GM10847 (cell line): ENCODE results near the gene ZNF438.

Source experiments
- POLR2A ChIP-seq: IDR thresholded peaks from 2 replicates; pipeline ENCODE4 v1.6.1; 2011; ENCODE audit not compliant: insufficient read length; ENCODE audit errors: extremely low read depth

The ZNF438 gene

DNA sequence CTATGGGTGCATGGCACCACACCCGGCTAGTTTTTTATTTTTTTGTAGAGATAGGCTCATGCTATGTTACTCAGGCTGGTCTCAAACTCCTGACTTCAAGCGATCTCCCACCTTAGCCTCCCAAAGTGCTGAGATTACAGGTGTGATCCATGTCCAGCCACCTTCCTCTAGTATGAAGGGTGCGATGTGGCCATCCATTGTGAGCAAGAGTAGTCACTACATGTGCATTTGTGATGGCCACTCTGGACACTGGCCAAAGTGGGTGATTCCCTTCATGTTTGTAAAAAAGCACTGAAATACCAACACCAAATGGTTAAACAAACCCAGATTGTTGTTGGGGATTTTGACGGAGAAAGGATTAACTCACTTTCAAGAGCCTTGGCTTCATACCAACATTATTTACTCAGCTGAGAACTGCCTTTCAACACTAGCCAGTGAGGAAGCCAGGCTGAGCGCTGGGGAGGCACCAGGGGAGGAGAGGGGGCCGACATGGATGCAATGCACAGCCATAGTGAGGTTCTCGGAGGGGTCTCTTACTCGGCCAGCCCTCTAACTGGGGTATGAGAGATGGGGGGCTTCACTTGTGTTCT, 204.0 kb downstream of the ZNF438 start:
- TF ChIP-seq POLR2A = no peak

DNA sequence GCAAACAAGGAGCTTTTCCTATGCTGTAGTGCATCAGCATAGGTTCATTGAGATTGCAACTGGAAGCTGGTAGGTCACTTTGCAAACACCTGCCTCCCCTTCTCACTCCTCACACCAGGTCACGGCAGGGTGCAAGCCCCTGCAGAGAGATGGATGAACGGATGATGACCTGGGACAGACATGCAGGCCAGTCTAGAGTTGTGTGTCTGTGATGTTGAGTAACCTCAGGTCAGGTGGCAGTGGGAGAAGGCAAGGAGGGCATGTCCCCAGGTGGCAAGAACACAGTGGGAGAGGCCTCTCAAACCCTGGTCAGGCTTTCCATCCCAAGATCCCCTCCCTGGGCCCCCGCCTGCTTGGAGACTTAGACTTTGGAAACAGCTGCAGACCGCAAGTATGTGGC, 205.0 kb downstream of the ZNF438 start:
- no peak for TF ChIP-seq POLR2A

DNA sequence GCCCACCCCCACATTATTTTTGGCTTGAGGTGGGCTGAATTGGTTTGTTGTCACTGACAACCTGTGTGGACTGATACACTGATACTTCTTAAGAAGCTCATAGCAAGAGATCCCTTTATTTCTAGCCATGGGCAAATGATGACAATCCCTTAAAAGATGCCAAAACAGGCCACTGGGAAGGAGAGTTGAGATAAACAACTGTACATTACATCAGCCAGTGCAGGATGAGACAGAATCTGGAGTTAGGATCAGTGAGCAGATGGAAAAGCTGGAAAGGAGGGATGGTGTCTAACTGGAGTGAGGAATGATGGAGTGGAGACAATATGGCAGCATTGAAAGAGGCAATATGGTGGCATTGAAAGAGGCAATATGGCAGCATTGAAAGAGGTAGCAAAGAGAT, 206.2 kb downstream of the ZNF438 start:
- no peak for TF ChIP-seq POLR2A

DNA sequence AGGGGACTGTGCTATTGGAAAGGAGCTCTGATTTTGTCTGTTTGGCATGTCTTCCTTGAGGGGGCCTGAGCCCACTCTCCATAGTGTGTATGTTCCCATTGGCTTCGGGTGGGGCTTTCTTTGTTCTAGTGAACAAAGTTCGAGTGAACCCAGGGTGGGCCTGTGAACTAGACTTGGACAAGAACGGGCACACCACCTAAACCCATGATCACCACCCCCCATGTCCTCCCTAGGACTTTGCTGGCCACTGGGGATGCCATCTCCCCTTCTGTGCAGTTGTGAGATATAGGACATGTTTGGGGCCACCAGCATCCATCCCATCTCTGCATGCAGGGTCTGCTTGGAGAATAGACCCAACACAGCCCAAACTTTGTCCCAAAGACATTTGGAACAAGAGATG, 206.6 kb downstream of the ZNF438 start:
- TF ChIP-seq POLR2A = no peak

DNA sequence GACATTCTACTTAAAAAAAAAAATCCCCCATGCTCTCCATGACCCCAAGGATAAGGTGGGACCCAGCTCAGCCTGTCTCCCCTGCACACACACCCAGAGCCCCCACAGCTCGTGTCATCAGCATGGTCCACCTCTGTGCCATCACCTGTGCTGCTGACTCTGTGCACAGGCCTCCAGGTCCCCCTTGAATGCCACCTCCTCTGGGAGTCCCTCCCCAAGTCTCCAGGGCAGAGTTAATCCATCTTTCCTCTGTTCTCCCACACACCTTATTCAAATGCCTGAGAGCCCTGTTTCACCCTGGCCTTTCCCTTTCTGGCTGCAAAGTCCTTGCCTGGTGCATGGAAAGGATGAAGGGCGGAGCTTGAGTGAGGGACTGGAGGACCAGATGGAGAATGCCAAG, 208.0 kb downstream of the ZNF438 start:
- no peak for TF ChIP-seq POLR2A

DNA sequence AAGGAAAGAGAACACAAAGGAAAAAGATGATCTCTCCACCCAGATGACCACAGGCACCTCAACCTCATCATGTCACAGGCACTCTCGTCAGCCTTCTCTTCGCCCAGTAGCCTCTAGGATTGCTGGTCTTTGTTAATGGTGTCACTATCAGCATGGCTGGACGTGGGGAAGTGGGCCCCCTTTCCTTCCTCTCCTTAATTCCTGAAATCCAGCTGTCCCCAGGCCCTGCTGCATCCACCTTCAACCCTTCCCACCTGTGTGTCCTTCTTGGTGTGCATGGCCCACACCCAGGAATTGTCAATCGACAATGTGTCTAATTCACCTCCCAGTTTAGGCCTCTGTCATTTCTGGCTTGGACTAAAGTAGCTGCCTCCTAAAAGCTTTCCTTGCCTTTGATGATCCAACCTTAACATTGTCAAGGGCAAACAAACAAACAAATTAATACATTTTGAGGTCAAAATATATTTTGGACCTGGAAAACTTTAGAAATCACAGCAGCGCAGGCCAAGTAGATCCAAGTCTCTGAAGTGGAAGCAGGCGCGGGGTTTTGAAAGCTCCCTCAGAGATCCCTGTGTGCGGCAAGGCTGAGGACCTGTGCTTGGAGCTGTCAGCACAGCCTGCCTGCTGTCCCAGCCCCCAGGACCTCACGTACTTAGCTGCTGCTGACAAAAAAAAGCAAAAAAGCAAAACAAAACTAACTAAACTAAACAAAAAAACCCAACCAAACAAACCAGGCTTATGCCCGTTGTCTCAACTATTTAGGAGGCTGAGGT, 208.8 kb downstream of the ZNF438 start:
- no peak for TF ChIP-seq POLR2A

DNA sequence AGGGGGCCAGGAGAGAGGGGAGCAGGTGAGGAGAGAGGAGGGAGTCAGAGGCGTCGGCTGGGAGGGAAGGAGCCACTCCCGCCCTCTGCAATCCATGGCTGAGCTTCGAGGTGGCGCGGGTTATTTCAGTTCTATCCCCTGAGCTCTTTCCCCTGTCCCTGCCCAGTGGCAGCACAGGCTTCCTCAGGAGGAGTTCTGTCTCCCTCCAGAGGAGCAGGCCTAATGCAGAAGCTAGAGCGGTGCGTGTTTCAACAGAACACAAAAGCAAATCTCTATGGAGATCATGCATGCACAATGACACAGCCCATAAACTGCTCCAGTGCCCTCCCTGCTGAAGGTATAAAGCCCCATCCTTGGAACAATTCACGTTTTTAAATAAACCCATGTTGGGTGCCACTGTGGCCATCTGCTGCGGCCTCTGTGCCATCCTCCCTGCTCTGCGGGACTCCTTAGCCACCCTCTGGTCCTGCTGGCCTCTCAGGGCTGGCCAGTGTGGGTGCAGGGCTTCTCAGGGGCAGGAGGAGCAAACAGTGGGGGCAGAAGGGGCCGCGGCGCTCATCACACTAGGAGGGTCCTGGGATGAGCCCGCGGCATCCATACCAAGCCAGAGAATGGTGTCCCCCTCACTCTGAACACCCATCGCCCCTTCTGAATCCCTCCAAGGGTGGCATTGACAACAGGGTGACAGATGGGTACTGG, 209.5 kb downstream of the ZNF438 start:
- TF ChIP-seq POLR2A = no peak

DNA sequence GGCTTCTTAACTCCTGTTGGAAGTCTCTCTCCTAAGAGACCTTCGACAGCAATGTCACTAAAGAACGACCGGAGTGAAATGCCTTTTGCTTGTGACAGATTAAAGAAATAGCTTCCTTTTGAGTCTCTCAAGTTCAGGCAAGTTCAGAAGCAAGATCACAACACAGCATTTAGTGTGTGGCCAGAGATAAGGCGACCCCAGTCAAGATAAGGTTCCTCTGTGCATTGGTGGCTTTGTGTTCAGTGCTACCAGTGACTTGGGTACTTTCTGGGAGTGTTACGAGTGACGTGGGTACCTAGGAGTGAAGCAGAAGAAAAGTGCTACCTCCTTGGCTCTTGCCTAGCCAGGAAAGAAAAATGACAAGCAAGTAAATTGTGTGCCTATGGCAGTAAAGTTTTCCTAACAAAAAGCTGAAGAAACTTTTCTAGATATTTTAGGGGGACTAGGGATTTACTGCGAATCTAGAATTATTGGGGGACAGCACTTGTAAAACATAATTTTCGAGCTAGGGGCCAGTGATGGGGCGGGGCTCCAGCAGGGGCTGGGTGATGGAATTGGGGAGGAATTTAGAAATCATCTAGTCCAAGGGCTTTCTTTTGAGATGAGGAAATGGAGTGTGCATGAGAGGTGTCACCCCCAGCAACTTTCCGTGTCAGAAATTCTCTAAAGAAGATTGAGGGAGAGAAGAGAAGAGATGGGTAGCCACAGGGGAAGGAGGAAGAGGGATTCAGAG, 210.2 kb downstream of the ZNF438 start:
- no peak for TF ChIP-seq POLR2A

DNA sequence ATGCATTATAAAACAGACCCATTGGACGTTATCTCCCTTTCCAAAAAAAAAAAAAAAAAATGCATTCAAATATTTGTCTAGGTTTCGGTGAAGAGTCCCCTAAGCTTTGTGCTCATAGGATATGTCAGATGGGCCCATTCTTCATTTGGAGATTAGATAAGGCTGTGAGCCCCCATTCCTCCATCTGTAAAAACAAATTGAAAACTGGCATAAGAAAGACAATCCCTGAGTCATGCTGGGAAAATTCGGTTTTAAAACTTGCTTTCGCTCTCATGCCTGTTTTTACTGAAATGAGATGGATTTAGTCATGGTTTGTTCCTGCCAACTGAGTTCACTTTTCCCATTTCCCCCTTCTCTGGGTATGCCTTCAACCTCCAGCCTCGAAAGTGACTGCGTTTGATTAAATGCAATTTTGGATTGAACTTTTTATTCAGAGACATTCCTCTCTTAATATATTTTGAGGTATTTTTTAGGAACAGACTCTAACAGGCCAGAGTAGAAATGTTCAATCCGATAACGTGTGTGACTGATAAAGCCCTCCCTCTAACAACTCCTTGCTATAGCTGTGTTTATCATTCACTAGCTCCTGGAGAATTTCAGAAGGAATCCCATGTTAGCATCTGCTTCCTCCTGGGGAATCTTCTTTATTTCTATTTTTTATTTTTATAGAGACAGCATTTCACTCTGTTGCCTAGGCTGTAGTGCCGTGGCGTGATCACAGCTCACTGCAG, 211.2 kb downstream of the ZNF438 start:
- no peak for TF ChIP-seq POLR2A

DNA sequence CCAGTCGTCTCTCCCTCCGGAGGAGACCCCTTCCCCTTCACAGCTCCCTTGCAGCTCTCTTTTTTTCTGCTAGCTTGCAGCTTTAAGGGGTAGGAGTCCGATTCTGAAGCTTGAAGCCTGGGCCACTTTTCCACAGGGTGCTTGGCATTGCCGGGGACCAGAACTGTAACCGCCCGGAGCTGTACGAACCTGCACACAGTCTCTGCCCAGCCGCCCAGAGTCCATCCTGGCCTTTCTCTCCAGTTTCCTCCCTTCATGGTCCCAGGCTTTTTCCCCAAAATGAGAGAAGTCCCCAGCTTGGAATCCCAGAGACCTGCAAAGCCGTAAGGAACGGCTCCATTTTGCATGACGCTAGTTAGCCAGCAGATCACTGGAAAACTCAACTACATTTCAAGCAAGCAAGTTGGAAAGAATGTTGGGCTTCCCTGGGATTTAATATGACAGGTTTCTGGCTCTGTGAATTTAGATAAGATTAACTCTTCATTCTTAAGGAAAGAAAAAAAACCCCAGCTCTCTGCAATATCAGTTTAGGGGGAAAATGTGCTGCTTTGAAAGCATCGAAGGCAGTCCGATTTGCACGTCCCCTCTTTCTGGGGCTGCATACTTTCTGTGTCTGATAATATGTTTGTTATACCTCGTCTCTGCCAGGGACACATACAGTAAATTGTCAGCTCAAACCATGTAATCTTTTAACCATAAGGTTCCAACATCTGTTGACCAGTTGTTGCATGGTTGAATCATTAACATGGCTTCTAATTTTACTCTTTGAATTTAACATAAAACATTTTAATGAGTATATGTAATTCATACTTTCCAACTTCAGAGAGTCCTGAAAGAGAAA, 212.1 kb downstream of the ZNF438 start:
- no peak for TF ChIP-seq POLR2A

DNA sequence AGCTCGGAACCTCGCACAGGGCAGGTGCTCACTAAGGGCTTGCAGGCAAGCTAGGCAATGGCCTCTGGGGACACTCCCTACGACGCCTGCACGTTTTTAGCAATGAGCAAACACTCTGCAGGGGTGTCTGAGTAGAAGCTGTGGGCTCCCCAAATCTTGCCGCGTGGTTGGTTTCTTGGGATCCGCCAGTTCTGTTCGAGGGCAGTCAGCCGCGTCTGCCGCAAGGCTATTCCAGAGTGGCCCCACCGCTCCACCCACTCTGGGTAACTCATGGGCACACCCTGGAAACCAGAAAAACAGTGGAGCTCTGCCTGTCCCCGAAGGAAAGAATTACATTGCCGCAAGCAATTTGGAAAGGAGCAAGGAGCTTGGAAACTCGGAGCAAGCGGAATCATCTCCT, 212.8 kb downstream of the ZNF438 start:
- TF ChIP-seq POLR2A = no peak

DNA sequence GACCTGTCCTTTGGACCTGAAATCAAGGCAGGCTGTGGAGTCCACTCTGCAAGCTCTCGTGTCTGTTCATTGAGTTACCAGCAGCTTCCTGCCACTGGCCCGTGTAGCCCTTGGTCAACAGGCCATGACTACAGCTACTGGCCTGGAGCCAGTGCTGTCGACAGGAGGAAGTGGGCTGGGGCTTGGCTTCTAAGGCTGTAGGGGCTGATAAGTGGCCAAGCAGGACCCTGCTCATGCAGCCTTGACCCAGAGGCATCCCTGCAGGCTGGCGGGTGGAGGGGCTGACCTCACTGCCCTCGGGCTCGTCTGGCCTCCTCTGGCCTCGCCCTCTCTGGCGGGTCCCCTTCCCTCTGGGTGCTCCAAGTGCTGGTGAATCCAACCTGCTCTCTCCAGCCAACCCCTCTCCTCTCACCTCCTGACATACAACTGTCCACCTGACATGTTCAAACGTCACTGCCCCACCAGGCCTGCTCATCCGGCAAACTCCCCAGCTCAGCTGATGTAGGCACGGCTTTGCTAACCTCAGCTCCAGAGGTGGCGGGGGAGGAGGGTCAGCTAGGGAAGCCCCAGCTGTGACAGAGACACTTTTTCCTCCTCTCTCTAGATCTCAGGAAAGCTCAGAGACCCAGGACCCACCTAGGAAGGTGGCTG, 213.5 kb downstream of the ZNF438 start:
- TF ChIP-seq POLR2A = no peak

DNA sequence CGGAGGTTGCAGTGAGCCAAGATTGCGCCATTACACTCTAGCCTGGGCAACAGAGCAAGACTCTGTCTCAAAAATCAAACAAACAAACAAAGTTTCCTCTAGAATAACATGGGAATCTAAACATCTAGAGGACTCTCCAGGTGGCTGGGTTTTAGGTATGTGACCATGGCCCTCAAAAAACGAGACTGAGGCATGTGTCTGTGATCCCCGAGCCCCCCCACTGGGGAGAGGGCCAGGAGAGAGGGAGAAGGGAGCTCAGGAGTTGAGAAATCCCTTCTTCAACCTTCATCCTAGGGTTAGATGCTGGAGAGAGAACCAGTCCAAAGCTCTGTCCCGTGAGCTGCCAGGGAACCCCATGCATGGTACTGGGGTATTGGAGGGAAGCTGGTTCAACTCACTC, 214.1 kb downstream of the ZNF438 start:
- TF ChIP-seq POLR2A = no peak

DNA sequence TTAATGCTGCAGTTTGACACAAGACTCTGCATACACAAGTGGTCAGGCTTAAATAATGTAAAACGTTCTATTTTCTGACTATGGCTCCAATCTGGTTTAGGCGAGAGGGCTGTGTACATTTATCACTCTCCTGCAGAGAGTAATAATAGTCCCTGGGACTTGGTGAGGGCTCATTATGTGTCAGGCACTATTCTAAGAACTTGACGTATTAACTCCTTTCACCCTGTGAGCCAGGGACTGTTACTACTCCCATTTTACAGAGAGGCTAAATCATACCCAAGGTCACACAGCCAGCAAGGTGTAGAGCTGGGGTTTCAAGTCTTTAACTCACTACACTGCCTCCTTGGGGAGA, 214.9 kb downstream of the ZNF438 start:
- no peak for TF ChIP-seq POLR2A
